Fibroblast of skin of back (primary cell): ENCODE measurements around the gene FBN1.

ENCODE experiments used
- DNase-seq: peaks from one replicate; pipeline ENCODE4 v3.0.0-alpha.2; 2013

The FBN1 gene

GRCh38 chr15:48579945-48580671 is 65.4 kb downstream of the FBN1 start:
- no peak for DNase-seq

DNA sequence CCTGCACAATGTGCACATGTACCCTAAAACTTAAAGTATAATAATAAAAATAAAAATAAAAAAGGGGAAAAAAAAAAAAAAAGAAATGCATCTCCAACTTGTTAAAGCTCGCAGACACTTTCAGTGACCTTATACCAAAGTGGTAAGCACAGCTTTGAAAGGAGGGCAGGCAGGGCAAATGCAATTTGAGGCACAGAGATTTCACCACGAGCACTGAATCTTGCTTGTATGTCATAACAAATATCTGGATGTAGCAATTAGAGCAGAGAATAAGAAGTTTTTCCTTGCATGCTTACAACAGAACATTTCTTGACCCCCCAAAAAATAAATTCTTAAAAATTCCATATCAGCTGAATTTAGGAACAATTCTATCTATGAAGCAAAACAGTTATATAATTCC is 66.5 kb downstream of the FBN1 start:
- no peak for DNase-seq

GRCh38 chr15:48577469-48577868 is 68.0 kb downstream of the FBN1 start:
- peak; percentile 78 for DNase-seq

DNA sequence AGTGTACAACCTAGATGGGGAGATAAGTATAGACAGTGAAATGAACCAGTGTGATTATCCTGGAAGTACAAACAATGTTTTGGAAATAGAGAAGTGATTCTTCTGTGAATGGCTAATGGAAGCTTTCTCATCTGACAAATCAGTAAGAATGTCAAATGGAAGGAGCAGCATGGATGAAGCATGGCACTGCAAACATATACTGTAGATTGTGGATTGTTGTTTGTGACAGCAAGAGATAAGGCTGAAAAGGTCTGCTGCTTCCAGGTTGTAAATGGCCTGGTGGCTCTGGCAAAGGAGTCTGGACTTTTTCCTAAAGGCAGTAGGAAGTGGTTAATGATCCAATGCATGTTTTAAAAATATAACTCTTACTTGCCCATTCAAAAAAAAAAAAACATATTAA is 71.3 kb downstream of the FBN1 start:
- DNase-seq = no peak

- DNase-seq = no peak
Observed at GRCh38 chr15:48573780-48574179, 71.7 kb downstream of the FBN1 start.

DNA sequence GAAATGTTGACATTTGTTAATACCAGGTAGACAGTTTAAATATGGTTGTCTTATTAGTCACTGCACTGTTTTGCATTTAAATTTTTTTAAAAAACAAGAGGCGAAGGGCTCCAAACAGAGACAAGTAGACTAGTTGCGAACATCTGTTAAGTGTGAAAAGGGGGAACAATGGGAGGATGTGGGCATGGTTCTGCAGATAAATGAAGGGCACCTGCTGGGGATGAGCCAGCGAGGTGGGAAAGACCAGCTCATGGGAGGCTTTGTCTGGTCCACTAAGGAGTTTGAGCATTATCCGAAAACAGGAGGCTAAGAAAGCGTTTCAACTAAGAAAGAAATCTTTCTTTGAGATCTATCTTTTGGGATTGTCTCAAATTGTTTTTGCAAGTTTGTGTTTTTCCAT is 72.7 kb downstream of the FBN1 start:
- no peak for DNase-seq

GRCh38 chr15:48571510-48571909 is 74.0 kb downstream of the FBN1 start:
- no peak for DNase-seq

DNA sequence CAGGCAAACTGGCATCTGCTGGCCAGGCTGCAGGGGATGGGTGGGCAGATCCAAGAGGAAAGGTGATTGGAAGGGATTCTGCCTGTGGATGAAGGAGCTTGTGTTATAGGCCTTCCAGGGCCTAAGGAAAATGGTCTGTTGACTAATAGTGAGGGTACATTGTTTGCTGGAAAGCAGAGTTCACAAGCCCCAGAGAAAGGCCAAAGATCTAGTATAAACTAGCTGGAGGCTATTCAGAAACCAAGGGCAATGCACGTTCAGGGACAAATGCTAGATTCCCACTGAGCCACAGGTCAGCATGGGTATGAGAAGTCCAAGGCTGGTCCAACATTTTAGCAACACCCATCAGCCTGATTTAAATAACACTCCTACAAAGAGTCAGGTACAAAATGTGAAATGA is 74.7 kb downstream of the FBN1 start:
- no peak for DNase-seq

DNA sequence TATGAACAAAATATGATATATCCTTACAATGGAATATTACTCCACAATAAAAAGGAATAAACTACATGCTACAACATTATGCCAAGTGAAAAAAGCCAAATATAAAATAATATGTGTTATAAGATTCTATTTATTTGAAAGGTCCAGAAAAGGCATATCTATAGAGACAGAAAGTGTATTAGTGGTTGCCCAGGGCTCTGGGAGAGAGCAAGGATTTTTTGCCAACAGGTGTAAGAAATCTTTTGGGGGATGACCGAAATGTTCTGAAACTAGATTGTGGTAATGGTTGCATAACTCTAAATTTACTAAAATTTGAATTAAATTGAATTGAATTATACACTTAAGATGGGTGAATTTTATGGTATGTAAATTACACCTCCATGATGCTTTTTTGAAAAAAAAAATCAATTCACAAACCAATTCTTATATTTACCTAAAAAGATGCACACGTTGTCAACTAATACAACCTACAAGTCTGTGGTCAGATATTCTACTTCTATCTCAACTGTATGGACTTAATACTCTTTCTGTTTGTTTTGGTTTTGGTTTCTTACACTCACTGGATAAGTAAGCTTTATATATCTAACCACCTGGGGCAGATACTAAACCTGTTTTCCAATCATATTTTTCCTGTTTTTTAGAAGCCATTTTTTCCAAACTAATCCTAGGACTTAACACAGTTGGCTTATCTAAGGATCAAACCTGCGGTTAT is 75.8 kb downstream of the FBN1 start:
- no peak for DNase-seq

GRCh38 chr15:48566668-48567067 is 78.8 kb downstream of the FBN1 start:
- peak; percentile 92 for DNase-seq

DNA sequence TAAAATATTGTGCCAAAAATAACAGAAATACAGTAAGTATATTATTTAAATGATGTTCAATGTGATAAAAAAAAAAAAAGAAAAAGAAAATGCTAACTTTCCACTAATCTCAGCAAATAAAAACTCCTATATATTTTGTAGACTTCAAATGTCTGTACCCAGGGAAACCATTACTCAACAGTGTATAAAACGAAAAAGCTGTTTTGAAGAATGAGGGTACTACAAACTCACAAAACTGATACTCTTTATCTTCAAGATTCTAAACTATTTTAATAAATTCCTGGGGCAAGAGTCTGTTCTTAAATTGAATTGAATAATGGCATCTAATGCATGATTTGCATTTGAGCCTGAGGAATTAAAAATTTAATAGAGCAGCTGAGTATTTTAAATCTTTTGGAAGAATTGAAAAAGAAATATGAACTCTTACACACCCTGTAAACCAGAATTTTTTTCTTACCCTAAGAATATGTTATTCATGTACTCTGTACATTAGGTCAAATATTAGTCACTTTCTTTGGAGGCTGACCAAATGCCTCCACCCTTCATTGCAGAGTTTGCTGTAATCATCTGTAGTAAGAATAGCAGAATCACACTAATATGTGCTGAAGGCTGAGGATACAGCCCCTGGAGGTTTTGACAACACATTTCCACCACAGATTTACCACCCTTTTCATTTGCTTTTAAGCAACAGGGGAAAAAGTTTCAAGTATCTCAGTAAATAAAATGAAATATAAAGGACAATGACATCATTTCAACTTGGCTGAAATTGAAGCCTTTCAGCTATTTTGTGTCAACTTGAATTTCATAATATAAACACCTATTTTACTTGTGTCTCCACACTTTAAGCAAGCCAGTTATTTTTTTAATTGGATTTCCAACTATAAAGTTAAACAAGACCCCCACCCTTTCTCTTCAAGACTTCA is 79.7 kb downstream of the FBN1 start:
- DNase-seq = peak; percentile 97

- DNase-seq = no peak
Observed at GRCh38 chr15:48564690-48565089, 80.8 kb downstream of the FBN1 start.

DNA sequence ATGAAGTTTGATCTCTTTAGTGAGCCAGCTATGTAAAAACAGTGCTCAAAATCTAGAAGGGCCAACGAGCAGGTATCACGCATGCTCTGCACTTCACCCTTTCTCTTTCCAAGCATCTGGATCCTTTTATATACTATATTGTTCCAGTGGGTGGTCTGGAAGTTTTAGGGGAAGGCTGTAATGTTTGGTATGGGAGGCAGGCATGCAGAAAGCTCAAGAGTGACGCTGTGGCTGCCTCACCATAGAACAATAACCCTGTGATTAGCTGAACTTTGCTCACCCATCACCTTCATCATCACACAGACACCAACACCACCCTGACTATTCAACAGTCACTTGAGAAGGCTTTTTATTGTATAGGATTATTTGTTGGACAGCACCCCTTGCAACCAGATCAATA is 81.6 kb downstream of the FBN1 start:
- DNase-seq = peak; percentile 73

DNA sequence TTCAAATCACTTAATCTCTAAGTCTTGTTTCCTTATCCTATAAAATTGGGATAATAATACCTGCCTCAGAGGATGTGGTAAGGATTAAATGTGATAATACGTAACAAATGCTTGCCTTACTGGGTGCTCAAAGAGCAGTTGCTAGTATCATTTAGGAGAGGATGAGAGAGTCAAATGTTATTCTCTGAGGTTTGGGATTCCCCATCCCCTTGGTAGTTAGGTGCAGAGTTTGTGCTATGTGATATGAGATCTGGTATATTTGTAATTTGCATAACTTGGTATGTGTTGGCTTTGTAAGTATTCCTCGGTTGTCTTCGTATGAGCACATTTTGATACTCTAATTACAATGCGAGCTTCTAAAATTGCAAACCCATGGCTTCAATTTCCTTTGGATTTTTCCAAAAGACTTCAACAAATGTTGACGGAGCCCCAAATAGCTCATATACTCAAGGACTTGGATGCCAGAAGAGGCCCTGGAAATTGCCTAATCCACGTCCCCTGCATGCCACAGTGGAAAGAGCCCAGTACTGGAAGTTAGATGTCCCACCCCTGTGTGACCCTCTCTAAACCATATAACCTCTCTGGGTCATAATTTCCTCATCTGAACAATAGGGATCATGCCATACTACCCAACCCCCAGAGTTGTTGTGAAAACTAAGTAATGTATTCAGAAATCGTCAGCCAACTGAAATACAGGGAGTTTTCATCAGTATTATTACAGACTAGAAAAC is 85.0 kb downstream of the FBN1 start:
- no peak for DNase-seq

DNA sequence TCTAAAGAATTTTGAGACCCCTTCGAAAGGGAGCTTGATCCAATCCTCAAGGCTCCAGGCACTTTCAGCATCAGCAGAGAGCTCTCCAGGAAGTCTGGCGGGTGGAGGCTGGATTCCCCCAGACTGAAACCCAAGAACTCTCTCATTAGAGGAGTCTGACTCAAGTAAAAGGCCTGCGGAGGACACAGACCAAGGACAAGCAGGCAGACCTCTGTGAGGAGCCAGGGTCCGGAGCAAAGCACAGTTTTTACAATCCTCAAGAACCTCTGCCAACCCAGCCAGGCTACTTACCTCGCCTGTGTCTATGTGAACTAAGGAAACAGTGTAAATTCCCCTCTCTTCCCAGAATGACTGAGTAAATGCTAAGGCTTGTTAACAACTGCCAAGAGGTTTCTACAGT is 86.2 kb downstream of the FBN1 start:
- peak; percentile 92 for DNase-seq

GRCh38 chr15:48558226-48558625 is 87.3 kb downstream of the FBN1 start:
- DNase-seq = no peak

DNA sequence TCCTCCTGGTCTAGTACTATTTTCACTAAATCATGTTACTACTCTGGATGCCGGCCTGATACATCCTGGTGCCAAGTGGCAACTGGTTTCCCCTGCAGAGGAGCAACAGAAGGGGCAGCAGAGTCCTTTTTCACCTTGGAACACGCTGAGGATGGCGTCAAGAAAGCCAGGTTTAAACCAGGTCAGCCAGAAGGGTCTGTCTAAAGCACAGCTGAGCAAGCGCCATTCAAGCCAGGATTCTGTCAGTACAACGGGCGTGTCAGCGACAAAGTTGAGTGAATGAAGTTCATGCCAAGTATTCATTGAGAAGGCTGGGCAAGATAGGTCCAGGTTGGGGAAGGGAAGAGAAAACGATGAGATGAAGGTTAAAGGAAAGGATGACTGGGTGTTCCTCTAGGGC is 88.2 kb downstream of the FBN1 start:
- DNase-seq = no peak

DNA sequence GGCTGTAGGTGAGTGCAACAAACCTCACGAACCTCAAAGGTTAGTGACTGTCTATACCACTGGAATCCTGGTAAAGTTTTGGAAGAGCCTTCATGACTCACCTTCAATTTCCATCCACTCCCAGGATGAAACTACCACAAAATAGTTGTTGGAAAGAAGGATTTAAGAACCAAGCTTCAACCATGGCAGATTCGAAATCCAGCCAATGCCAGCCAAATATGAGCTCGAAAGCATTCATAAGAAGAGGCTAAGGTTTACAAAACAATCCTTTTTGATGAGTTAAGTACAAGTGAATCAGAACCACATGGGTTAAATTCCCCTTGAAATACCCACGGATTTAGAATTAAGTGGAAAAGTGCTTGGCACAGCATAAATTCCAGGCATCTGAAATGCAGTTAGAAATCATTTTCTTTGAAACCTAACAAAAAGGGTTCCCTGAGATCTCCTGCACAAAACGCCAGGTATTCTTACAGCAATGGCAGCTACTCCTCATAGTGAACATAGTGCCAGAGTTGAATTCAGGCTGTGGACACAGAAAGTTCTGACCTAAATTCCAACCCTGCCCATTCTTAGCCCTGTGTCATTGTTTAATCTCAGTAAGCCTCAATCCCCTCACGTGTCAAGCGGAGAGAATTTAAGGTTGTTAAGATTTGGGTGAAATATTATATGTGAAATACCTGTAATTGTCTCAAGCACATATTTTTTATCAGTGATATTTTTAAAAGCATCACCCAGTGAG is 89.2 kb downstream of the FBN1 start:
- DNase-seq = peak; percentile 48

- peak; percentile 88 for DNase-seq
Observed at GRCh38 chr15:48555241-48555881, 90.1 kb downstream of the FBN1 start.

- DNase-seq = no peak
Observed at GRCh38 chr15:48554112-48554511, 91.4 kb downstream of the FBN1 start.

GRCh38 chr15:48553559-48553958 is 92.0 kb downstream of the FBN1 start:
- DNase-seq = peak; percentile 86
